HCT116 (cell line): ENCODE data around the gene PCK2. TPM values are rescaled to one million over a fixed set of nuclear protein-coding genes. Genes with fewer than 3 reads are reported as not detected.

Experiments used
- ATAC-seq: fragments of 200-7000 bp; cut with Tn5 transposase; 2 replicates; pipeline ENCODE4 v1.9.1; 2020; ENCODE audit warnings: mild to moderate bottlenecking, moderate library complexity
- BruUV-seq: library from RNA; stranded (reverse); fragments of 400-500 nt; replicated peaks from 2 replicates; lab custom pipeline; 2021; lab: Mats Ljungman, UMichigan
- CTCF ChIA-PET: fragments of 300-600 bp; sonication (Branson Sonifier 250); formaldehyde crosslinking; loops from one replicate; lab custom pipeline; 2021; ENCODE audit warnings: antibody characterized with exemption; lab: Charles Lee
- POLR2A ChIA-PET: fragments of 300-600, 350-600 bp; sonication (Branson Sonifier 250); formaldehyde crosslinking; loops from one replicate; lab custom pipeline; 2021; ENCODE audit warnings: antibody characterized with exemption; lab: Charles Lee
- RAD21 ChIA-PET, 2 experiments: fragments of 300-600 bp; sonication (Branson Sonifier 250); formaldehyde crosslinking; loops; one replicate each; lab custom pipeline; 2023; ENCODE audit warnings: low total read pairs in 2 of 2; ENCODE audit not compliant: uncharacterized antibody in 2 of 2, unreplicated experiment in 2 of 2, low non-redundant PET in 1 of 2; lab: Charles Lee
- DNase-seq: peaks from one replicate; pipeline ENCODE4 v3.0.0-alpha.2; 2010; ENCODE audit warnings: low read depth, low spot score
- H2AFZ ChIP-seq: fragments of 200-600 bp; shearing (Covaris generic), sonication (generic); 2 replicates; pipeline ENCODE4 v1.6.1; 2017; ENCODE audit warnings: low read depth, mixed run types, mixed read lengths, antibody characterized with exemption, low read length; ENCODE audit not compliant: poor library complexity, severe bottlenecking
- H3K27ac ChIP-seq: 2 replicates; pipeline ENCODE4 v1.5.1; 2012; ENCODE audit warnings: low read depth, low read length
- H3K27me3 ChIP-seq: fragments of 200-600 bp; sonication (generic); 2 replicates; pipeline ENCODE4 v1.6.1; 2016; ENCODE audit warnings: mixed run types, low read length, mixed read lengths; ENCODE audit not compliant: insufficient read depth
- H3K36me3 ChIP-seq, 2 experiments: fragments of 200-500 bp in 1 of 2; fragments of 200-600 bp in 1 of 2; sonication (Bioruptor generic) in 1 of 2; sonication (generic) in 1 of 2; 2 replicates each; pipeline versions ENCODE4 v1.5.1 to v1.6.1; 2014 to 2016; ENCODE audit warnings: low read length in 2 of 2, inconsistent platforms in 1 of 2, mixed read lengths in 1 of 2, mixed run types in 1 of 2; ENCODE audit not compliant: insufficient read depth in 2 of 2, control insufficient read depth in 1 of 2
- H3K4me1 ChIP-seq, 2 experiments: fragments of 200-600 bp in 1 of 2; sonication (generic) in 1 of 2; 2 replicates each; pipeline versions ENCODE4 v1.5.1 to v1.6.1; 2012 to 2017; ENCODE audit warnings: low read length in 2 of 2, inconsistent platforms in 1 of 2, mild to moderate bottlenecking in 1 of 2, mixed read lengths in 1 of 2, mixed run types in 1 of 2, moderate library complexity in 1 of 2; ENCODE audit not compliant: insufficient read depth in 2 of 2, control insufficient read depth in 1 of 2
- H3K4me2 ChIP-seq: fragments of 200-600 bp; sonication (generic); 2 replicates; pipeline ENCODE4 v1.6.1; 2017; ENCODE audit warnings: mixed run types, low read length, mixed read lengths
- H3K4me3 ChIP-seq, 2 experiments: fragments of 200-600 bp in 1 of 2; sonication (generic) in 1 of 2; replicated peaks in 1 of 2; 2 replicates each; pipeline ENCODE4 v1.5.1; 2011 to 2016; ENCODE audit warnings: low read length in 2 of 2, control low read depth in 1 of 2, low read depth in 1 of 2, mild to moderate bottlenecking in 1 of 2, mixed read lengths in 1 of 2, mixed run types in 1 of 2
- H3K79me2 ChIP-seq: fragments of 200-600 bp; sonication (generic); 2 replicates; pipeline ENCODE4 v1.6.1; 2017; ENCODE audit warnings: mild to moderate bottlenecking, mixed run types, low read length, moderate library complexity, mixed read lengths; ENCODE audit not compliant: insufficient read depth
- H3K9ac ChIP-seq: fragments of 200-600 bp; sonication (generic); 2 replicates; pipeline ENCODE4 v1.6.1; 2016; ENCODE audit warnings: low read length, mixed read lengths
- H3K9me2 ChIP-seq: fragments of 200-600 bp; sonication (generic), shearing (Covaris generic); 2 replicates; pipeline ENCODE4 v1.6.1; 2017; ENCODE audit warnings: mixed run types, mild to moderate bottlenecking, moderate library complexity; ENCODE audit not compliant: insufficient read depth
- H3K9me3 ChIP-seq, 2 experiments: fragments of 200-500 bp in 1 of 2; fragments of 200-600 bp in 1 of 2; sonication (Bioruptor generic) in 1 of 2; sonication (generic) in 1 of 2; 2 replicates each; pipeline ENCODE4 v1.6.1; 2014 to 2017; ENCODE audit warnings: low read length in 2 of 2, mixed read lengths in 2 of 2, inconsistent platforms in 1 of 2, low read depth in 1 of 2, mild to moderate bottlenecking in 1 of 2, mixed run types in 1 of 2, moderate library complexity in 1 of 2; ENCODE audit not compliant: control insufficient read depth in 1 of 2, insufficient read depth in 1 of 2
- H4K20me1 ChIP-seq: fragments of 200-600 bp; sonication (generic), shearing (Covaris generic); 2 replicates; pipeline ENCODE4 v1.6.1; 2017; ENCODE audit warnings: mixed run types, mild to moderate bottlenecking, moderate library complexity; ENCODE audit not compliant: insufficient read depth
- CBX3 ChIP-seq: IDR thresholded peaks from 2 replicates; pipeline ENCODE4 v1.6.1; 2012; ENCODE audit warnings: low read depth
- CEBPB ChIP-seq: IDR thresholded peaks from 2 replicates; pipeline ENCODE4 v1.6.1; 2012; ENCODE audit warnings: low read depth
- EGR1 ChIP-seq: IDR thresholded peaks from 2 replicates; pipeline ENCODE4 v1.6.1; 2012; ENCODE audit warnings: low read depth
- EZH2 ChIP-seq: fragments of 200-600 bp; sonication (generic); IDR thresholded peaks from 2 replicates; pipeline ENCODE4 v1.6.1; 2017; ENCODE audit warnings: antibody characterized with exemption, mixed run types
- EZH2phosphoT487 ChIP-seq: fragments of 200-600 bp; IDR thresholded peaks from 2 replicates; pipeline ENCODE4 v1.6.1; 2018; ENCODE audit warnings: antibody characterized with exemption, borderline replicate concordance
- JUND ChIP-seq: IDR thresholded peaks from 2 replicates; pipeline ENCODE4 v1.6.1; 2012
- MAX ChIP-seq: IDR thresholded peaks from 2 replicates; pipeline ENCODE4 v1.6.1; 2012
- POLR2A ChIP-seq: IDR thresholded peaks from 2 replicates; pipeline ENCODE4 v1.7.0; 2011; ENCODE audit warnings: borderline replicate concordance; ENCODE audit not compliant: insufficient read depth, insufficient read length; ENCODE audit errors: extremely low read depth
- POLR2AphosphoS5 ChIP-seq: IDR thresholded peaks from 2 replicates; pipeline ENCODE4 v1.6.1; 2011; ENCODE audit warnings: mild to moderate bottlenecking, low read depth, low read length, moderate library complexity
- RAD21 ChIP-seq: IDR thresholded peaks from 2 replicates; pipeline ENCODE4 v1.6.1; 2012; ENCODE audit warnings: low read depth, mild to moderate bottlenecking
- SIN3A ChIP-seq: IDR thresholded peaks from 2 replicates; pipeline ENCODE4 v1.6.1; 2012; ENCODE audit warnings: low read depth
- TCF7L2 ChIP-seq: IDR thresholded peaks from 2 replicates; pipeline ENCODE4 v1.7.0; 2011; ENCODE audit warnings: borderline replicate concordance, inconsistent platforms; ENCODE audit not compliant: insufficient read depth, insufficient read length; ENCODE audit errors: extremely low read depth
- ZNF274 ChIP-seq: fragments of 200-500 bp; sonication (Bioruptor generic); IDR thresholded peaks from 2 replicates; pipeline ENCODE4 v1.6.1; 2014; ENCODE audit warnings: mild to moderate bottlenecking, low read depth, low read length, inconsistent platforms
- intact Hi-C: fragments of 100-400 bp; cut with micrococcal nuclease; formaldehyde crosslinking; loops from 2 replicates; pipeline ENCODE4 v1.10.0; 2022
- total RNA-seq: library from RNA; stranded (reverse); gene quantifications from one replicate; pipeline ENCODE4 v1.2.1, GENCODE V29; 2021; ENCODE audit not compliant: unreplicated experiment
- TF ChIP-seq, protein P1 (sequence below), 3 experiments: fragments of 200-600 bp in 1 of 3; sonication (generic) in 1 of 3; IDR thresholded peaks in 2 of 3; conservative IDR thresholded peaks in 1 of 3; 2 replicates each; pipeline ENCODE4 v1.5.1; 2012 to 2017; ENCODE audit warnings: low read depth in 2 of 3, low read length in 2 of 3, antibody characterized with exemption in 1 of 3, borderline replicate concordance in 1 of 3, control low read depth in 1 of 3, mild to moderate bottlenecking in 1 of 3, mixed read lengths in 1 of 3, mixed run types in 1 of 3, moderate library complexity in 1 of 3; ENCODE audit not compliant: insufficient read depth in 1 of 3
- TF ChIP-seq, protein P2 (sequence below): IDR thresholded peaks from 2 replicates; pipeline ENCODE4 v1.6.1; 2012; ENCODE audit warnings: low read depth
- TF ChIP-seq, protein P3 (sequence below): IDR thresholded peaks from 2 replicates; pipeline ENCODE4 v1.6.1; 2011; ENCODE audit warnings: mild to moderate bottlenecking, low read length, moderate library complexity; ENCODE audit not compliant: insufficient replicate concordance; ENCODE audit errors: extremely low read depth
- TF ChIP-seq, protein P4 (sequence below): IDR thresholded peaks from 2 replicates; pipeline ENCODE4 v1.6.1; 2012

PCK2 gene
- total RNA-seq, 1 experiment from 2014 or later: 94.1 TPM

- ChIA-PET CTCF (interaction anchor here (1.3 to 5.7 kb wide), 4 partner anchors 17 to 186 kb away, joined by 3 to 149 read pairs (median 61); partner anchors contain the start of genes PCK2 and TINF2), POLR2A (interaction anchor here (1.4 to 4.0 kb wide), 2 partner anchors 36 to 52 kb away, joined by 3 to 38 read pairs; partner anchors contain the start of gene PCK2)
- intact Hi-C loops: loop anchor here (5.0 kb wide), 1 partner anchor 241 kb away; the partner anchor contains the start of genes DHRS1 and NOP9
- TF ChIP-seq RAD21: no peak
- TF ChIP-seq, protein P1, sequence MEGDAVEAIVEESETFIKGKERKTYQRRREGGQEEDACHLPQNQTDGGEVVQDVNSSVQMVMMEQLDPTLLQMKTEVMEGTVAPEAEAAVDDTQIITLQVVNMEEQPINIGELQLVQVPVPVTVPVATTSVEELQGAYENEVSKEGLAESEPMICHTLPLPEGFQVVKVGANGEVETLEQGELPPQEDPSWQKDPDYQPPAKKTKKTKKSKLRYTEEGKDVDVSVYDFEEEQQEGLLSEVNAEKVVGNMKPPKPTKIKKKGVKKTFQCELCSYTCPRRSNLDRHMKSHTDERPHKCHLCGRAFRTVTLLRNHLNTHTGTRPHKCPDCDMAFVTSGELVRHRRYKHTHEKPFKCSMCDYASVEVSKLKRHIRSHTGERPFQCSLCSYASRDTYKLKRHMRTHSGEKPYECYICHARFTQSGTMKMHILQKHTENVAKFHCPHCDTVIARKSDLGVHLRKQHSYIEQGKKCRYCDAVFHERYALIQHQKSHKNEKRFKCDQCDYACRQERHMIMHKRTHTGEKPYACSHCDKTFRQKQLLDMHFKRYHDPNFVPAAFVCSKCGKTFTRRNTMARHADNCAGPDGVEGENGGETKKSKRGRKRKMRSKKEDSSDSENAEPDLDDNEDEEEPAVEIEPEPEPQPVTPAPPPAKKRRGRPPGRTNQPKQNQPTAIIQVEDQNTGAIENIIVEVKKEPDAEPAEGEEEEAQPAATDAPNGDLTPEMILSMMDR (IDR thresholded peaks at IDR 0.05 in 2 of 3, conservative IDR thresholded peaks at IDR 0.05 in 1 of 3; ENCODE audit: borderline replicate concordance in 1 of 3, insufficient read depth in 1 of 3, low read depth in 2 of 3, low read length in 2 of 3): no peak
- TF ChIP-seq TCF7L2: no peak
- no peak for TF ChIP-seq EZH2phosphoT487
- TF ChIP-seq, protein P2, sequence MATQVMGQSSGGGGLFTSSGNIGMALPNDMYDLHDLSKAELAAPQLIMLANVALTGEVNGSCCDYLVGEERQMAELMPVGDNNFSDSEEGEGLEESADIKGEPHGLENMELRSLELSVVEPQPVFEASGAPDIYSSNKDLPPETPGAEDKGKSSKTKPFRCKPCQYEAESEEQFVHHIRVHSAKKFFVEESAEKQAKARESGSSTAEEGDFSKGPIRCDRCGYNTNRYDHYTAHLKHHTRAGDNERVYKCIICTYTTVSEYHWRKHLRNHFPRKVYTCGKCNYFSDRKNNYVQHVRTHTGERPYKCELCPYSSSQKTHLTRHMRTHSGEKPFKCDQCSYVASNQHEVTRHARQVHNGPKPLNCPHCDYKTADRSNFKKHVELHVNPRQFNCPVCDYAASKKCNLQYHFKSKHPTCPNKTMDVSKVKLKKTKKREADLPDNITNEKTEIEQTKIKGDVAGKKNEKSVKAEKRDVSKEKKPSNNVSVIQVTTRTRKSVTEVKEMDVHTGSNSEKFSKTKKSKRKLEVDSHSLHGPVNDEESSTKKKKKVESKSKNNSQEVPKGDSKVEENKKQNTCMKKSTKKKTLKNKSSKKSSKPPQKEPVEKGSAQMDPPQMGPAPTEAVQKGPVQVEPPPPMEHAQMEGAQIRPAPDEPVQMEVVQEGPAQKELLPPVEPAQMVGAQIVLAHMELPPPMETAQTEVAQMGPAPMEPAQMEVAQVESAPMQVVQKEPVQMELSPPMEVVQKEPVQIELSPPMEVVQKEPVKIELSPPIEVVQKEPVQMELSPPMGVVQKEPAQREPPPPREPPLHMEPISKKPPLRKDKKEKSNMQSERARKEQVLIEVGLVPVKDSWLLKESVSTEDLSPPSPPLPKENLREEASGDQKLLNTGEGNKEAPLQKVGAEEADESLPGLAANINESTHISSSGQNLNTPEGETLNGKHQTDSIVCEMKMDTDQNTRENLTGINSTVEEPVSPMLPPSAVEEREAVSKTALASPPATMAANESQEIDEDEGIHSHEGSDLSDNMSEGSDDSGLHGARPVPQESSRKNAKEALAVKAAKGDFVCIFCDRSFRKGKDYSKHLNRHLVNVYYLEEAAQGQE: no peak
- no peak for TF ChIP-seq EZH2
- TF ChIP-seq EGR1: no peak
- TF ChIP-seq, protein P3, sequence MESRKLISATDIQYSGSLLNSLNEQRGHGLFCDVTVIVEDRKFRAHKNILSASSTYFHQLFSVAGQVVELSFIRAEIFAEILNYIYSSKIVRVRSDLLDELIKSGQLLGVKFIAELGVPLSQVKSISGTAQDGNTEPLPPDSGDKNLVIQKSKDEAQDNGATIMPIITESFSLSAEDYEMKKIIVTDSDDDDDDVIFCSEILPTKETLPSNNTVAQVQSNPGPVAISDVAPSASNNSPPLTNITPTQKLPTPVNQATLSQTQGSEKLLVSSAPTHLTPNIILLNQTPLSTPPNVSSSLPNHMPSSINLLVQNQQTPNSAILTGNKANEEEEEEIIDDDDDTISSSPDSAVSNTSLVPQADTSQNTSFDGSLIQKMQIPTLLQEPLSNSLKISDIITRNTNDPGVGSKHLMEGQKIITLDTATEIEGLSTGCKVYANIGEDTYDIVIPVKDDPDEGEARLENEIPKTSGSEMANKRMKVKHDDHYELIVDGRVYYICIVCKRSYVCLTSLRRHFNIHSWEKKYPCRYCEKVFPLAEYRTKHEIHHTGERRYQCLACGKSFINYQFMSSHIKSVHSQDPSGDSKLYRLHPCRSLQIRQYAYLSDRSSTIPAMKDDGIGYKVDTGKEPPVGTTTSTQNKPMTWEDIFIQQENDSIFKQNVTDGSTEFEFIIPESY: no peak
- no peak for TF ChIP-seq CBX3
- no peak for TF ChIP-seq POLR2AphosphoS5
- TF ChIP-seq CEBPB: no peak
- TF ChIP-seq SIN3A: no peak
- TF ChIP-seq ZNF274: no peak
- no peak for TF ChIP-seq POLR2A
- TF ChIP-seq JUND: no peak
- TF ChIP-seq, protein P4, sequence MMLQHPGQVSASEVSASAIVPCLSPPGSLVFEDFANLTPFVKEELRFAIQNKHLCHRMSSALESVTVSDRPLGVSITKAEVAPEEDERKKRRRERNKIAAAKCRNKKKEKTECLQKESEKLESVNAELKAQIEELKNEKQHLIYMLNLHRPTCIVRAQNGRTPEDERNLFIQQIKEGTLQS: no peak
- no peak for TF ChIP-seq MAX
Observed at GRCh38 chr14:24055971-24056799, 37.9 kb upstream of the PCK2 start.

More at GRCh38 chr14:24055971-24056799, 37.9 kb upstream of the PCK2 start:
- H3K27ac ChIP-seq: no peak overlapping the region
- H3K27me3 ChIP-seq: no peaks in the 10 kb centered on the region
- no peaks in the 10 kb centered on the region for H3K9me3 ChIP-seq
- H4K20me1 ChIP-seq: no peaks in the 10 kb centered on the region
- H3K36me3 ChIP-seq: no peaks in the 10 kb centered on the region
- RAD21 ChIA-PET: interaction anchor here (0.6 to 3.0 kb wide), 3 partner anchors 35 to 70 kb away, joined by 3 to 29 read pairs (median 6); partner anchors contain the start of gene PCK2 (in 1 of the 2)
- ATAC-seq: no peak
- no peak overlapping the region for H3K4me2 ChIP-seq
- no peak overlapping the region for H3K9ac ChIP-seq
- H3K4me3 ChIP-seq: no peak overlapping the region
- no TSS peak for BruUV-seq
- no peak for DNase-seq
- no peak overlapping the region for H2AFZ ChIP-seq
- H3K4me1 ChIP-seq: peaks cover 5 to 25% of the 10 kb centered on the region in 2 experiments; a peak in 3 of 4 replicates
- H3K79me2 ChIP-seq: no peaks in the 10 kb centered on the region
- H3K9me2 ChIP-seq: no peaks in the 10 kb centered on the region
